ENCODE results near the gene SCGB1D4. TPM values are rescaled to one million over a fixed set of nuclear protein-coding genes. Genes with fewer than 3 reads are reported as not detected.
"Not testable (repeated sequence)": the region's sequence is repeated elsewhere in the genome, so short reads cannot be mapped to it uniquely, and the experiment has no call there.

The SCGB1D4 gene
- not detected for total RNA-seq

- intact Hi-C loops (cut with DNase I) = no loop called here
- TF ChIP-seq POLR2A (IDR thresholded peaks at IDR 0.05) = no peak
- no peak for TF ChIP-seq CTCF (IDR thresholded peaks at IDR 0.05)
- WGBS, 2 donors = 46 to 63% methylated on average over 7 of the region's 7 CpGs
- Histone ChIP-seq H3K36me3 (replicated peaks in 1 of 2; ENCODE audit: insufficient read depth in 1 of 2, low read depth in 2 of 2) (no peaks in the 10 kb centered on the region), H3K9me3 (no peaks in the 10 kb centered on the region), H3K27ac (no peak within 1 kb of the TSS), H3K27me3 (no peaks in the 10 kb centered on the region), H3K4me1 (no peaks in the 10 kb centered on the region), H3K4me3 (no peak within 1 kb of the TSS)
- DNase-seq (no peak), ATAC-seq (no peak)
Measured at GRCh38 chr11:62298975-62299374, at the start of gene SCGB1D4. SCGB1D4 (minus strand) TSS chr11:62299075; CDS start chr11:62299010, 65 bp downstream.

- WGBS, 2 donors = 78 to 83% methylated on average over 5 to 6 of the region's 6 CpGs
- no peaks in the 10 kb centered on the region for H3K4me1 ChIP-seq
- TF ChIP-seq POLR2A (IDR thresholded peaks at IDR 0.05) (no peak), CTCF (IDR thresholded peaks at IDR 0.05) (no peak)
- H3K4me3 ChIP-seq = no peak overlapping the region
- H3K9me3 ChIP-seq = no peaks in the 10 kb centered on the region
- DNase-seq (no peak), ATAC-seq (no peak)
- H3K27ac ChIP-seq = no peak overlapping the region
- no peaks in the 10 kb centered on the region for H3K27me3 ChIP-seq
- intact Hi-C loops (cut with DNase I) = no loop called here
- no peaks in the 10 kb centered on the region for H3K36me3 ChIP-seq (replicated peaks in 1 of 2; ENCODE audit: insufficient read depth in 1 of 2, low read depth in 2 of 2)
Measured at GRCh38 chr11:62345861-62346260, 47.0 kb upstream of the SCGB1D4 start.

GRCh38 chr11:62344210-62344609 is 45.3 kb upstream of the SCGB1D4 start:
- intact Hi-C loops (cut with DNase I) = no loop called here

GRCh38 chr11:62343646-62344190 is 44.8 kb upstream of the SCGB1D4 start:
- DNase-seq; intact Hi-C loops (cut with DNase I); H3K4me3 ChIP-seq; H3K36me3 ChIP-seq (replicated peaks in 1 of 2; ENCODE audit: insufficient read depth in 1 of 2, low read depth in 2 of 2); H3K9me3 ChIP-seq; ATAC-seq; H3K27me3 ChIP-seq: not testable (repeated sequence)
- 85 to 97% methylated on average over 7 of the region's 7 CpGs for WGBS, 2 donors
- H3K4me1 ChIP-seq = peaks cover 12% of the 10 kb centered on the region
- peak overlapping the region in 1 of 4 donors; percentile 29 for H3K27ac ChIP-seq

More at GRCh38 chr11:62344210-62344609, 45.3 kb upstream of the SCGB1D4 start:
- TF ChIP-seq CTCF (IDR thresholded peaks at IDR 0.05) (no peak), POLR2A (IDR thresholded peaks at IDR 0.05) (no peak)
- 64 to 85% methylated on average over 1 of the region's 1 CpG for WGBS, 2 donors
- Histone ChIP-seq H3K9me3 (no peaks in the 10 kb centered on the region), H3K4me1 (peaks cover 12% of the 10 kb centered on the region), H3K27me3 (no peaks in the 10 kb centered on the region), H3K27ac (peak overlapping the region in 1 of 4 donors; percentile 29), H3K4me3 (no peak overlapping the region), H3K36me3 (replicated peaks in 1 of 2; ENCODE audit: insufficient read depth in 1 of 2, low read depth in 2 of 2) (no peaks in the 10 kb centered on the region)
- no peak for ATAC-seq
- DNase-seq = no peak

- ATAC-seq (no peak), DNase-seq (no peak)
- TF ChIP-seq POLR2A (IDR thresholded peaks at IDR 0.05) (no peak), CTCF (IDR thresholded peaks at IDR 0.05) (no peak)
- H3K9me3 ChIP-seq = no peaks in the 10 kb centered on the region
- H3K36me3 ChIP-seq (replicated peaks in 1 of 2; ENCODE audit: insufficient read depth in 1 of 2, low read depth in 2 of 2) = no peaks in the 10 kb centered on the region
- H3K27ac ChIP-seq = no peak overlapping the region
- H3K4me3 ChIP-seq = no peak overlapping the region
- intact Hi-C loops (cut with DNase I) = no loop called here
- no peaks in the 10 kb centered on the region for H3K27me3 ChIP-seq
- peaks cover 25% of the 10 kb centered on the region for H3K4me1 ChIP-seq
- WGBS, 2 donors = 57 to 67% methylated on average over 4 of the region's 4 CpGs
Measured at GRCh38 chr11:62341588-62341987, 42.7 kb upstream of the SCGB1D4 start.

Data from body of pancreas (tissue), 4 donors.